Endothelial cell (in vitro differentiated cells): ENCODE data around the gene COQ7. TPM values are rescaled to one million over a fixed set of nuclear protein-coding genes. Genes with fewer than 3 reads are reported as not detected.
A peak's percentile ranks its signal among the peaks of the same experiment; 100 is the strongest.

ENCODE experiments used
- DNase-seq: peaks from one replicate; pipeline ENCODE4 v3.0.0; 2021; ENCODE audit warnings: low spot score
- H3K27ac Mint-ChIP-seq: one replicate; pipeline ENCODE4 v1.8.0; 2021; ENCODE audit warnings: mixed read lengths, inconsistent platforms; ENCODE audit not compliant: unreplicated experiment
- H3K27me3 Mint-ChIP-seq: one replicate; pipeline ENCODE4 v1.8.0; 2021; ENCODE audit warnings: mild to moderate bottlenecking, moderate library complexity, mixed read lengths, inconsistent platforms; ENCODE audit not compliant: unreplicated experiment
- H3K36me3 Mint-ChIP-seq: one replicate; pipeline ENCODE4 v1.8.0; 2021; ENCODE audit warnings: mild to moderate bottlenecking, low read depth, mixed read lengths, inconsistent platforms; ENCODE audit not compliant: unreplicated experiment
- H3K4me1 Mint-ChIP-seq: one replicate; pipeline ENCODE4 v1.8.0; 2021; ENCODE audit warnings: mild to moderate bottlenecking, mixed read lengths, inconsistent platforms; ENCODE audit not compliant: unreplicated experiment
- H3K4me3 Mint-ChIP-seq: one replicate; pipeline ENCODE4 v1.8.0; 2021; ENCODE audit warnings: mild to moderate bottlenecking, mixed read lengths, inconsistent platforms; ENCODE audit not compliant: unreplicated experiment
- H3K9me3 Mint-ChIP-seq: one replicate; pipeline ENCODE4 v1.8.0; 2021; ENCODE audit warnings: mixed read lengths, inconsistent platforms; ENCODE audit not compliant: unreplicated experiment
- total RNA-seq: library from RNA; stranded (reverse); fragmentation: NEBNext Ultra II Directional; extraction: Animal tissue kit (Norgen Biotek cat#: 25700); gene quantifications from one replicate; pipeline ENCODE4 v1.2.1, GENCODE V29; 2021; ENCODE audit not compliant: unreplicated experiment
- TF ChIP-seq, protein P1 (sequence below): fragments of 200-600 bp; sonication (generic); IDR thresholded peaks from one replicate; pipeline ENCODE4 v1.5.0; 2021; ENCODE audit warnings: antibody characterized with exemption; ENCODE audit not compliant: unreplicated experiment

COQ7 gene
- total RNA-seq, 1 donor from 2014 or later = 15.3 TPM

DNA sequence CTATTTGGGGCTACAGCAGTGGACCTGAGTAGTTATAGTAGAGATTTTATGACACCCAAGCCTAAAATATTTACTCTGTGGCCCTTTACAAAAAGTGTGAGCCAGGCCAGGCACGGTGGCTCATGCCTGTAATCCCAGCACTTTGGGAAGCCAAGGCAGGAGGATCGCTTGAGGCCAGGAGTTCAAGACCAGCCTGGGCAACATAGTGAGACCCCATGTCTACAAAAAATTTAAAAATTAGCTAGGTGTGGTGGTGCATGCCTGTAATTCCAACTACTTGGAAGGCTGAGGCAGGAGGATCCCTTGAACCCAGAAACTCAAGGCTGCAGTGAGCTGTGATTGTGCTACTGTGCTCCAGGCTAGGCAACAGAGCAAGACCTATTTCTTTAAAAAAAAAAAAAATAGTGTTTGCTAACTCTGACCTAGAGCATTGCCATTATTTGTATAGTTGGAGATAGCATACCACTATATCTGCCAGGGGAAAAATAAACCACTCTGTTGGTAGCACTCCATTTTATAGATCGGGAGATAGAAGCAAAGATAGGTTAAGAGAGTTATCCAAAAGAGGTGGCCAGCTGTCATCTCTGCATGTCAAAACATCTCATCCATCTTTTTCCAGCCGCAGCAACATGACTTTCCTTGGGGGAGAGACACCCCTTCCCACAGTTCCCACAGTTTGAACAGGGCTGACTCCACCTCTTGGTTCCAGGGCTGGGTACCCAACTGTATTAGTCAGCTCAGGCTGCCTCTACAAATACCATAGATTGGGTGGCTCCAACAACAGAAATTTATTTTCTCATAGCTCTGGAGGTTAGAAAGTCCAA is 43.3 kb downstream of the COQ7 start:
- H3K4me1 Mint-ChIP-seq = peaks cover 17% of the 10 kb centered on the region
- H3K9me3 Mint-ChIP-seq = no peaks in the 10 kb centered on the region
- DNase-seq = no peak
- H3K27ac Mint-ChIP-seq = no peak overlapping the region
- no peak overlapping the region for H3K4me3 Mint-ChIP-seq
- TF ChIP-seq, protein P1, sequence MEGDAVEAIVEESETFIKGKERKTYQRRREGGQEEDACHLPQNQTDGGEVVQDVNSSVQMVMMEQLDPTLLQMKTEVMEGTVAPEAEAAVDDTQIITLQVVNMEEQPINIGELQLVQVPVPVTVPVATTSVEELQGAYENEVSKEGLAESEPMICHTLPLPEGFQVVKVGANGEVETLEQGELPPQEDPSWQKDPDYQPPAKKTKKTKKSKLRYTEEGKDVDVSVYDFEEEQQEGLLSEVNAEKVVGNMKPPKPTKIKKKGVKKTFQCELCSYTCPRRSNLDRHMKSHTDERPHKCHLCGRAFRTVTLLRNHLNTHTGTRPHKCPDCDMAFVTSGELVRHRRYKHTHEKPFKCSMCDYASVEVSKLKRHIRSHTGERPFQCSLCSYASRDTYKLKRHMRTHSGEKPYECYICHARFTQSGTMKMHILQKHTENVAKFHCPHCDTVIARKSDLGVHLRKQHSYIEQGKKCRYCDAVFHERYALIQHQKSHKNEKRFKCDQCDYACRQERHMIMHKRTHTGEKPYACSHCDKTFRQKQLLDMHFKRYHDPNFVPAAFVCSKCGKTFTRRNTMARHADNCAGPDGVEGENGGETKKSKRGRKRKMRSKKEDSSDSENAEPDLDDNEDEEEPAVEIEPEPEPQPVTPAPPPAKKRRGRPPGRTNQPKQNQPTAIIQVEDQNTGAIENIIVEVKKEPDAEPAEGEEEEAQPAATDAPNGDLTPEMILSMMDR = no peak
- H3K27me3 Mint-ChIP-seq = peaks cover 14% of the 10 kb centered on the region
- no peaks in the 10 kb centered on the region for H3K36me3 Mint-ChIP-seq

DNA sequence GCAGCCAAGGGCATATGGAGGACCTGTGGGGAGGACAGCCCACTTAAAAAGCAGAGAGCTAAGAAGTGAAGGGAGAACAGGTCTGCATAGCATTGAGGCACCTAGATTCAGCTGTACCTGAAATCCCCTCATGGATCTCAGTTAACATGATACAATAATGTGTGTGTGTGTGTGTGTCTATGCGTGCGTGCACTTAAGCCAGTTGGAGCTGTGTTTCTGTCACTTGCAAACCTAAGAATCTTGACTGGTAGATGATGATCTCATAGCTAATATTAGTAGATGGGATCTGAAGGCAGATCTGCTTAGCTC is 44.6 kb downstream of the COQ7 start:
- Mint-ChIP-seq H3K27ac (no peak overlapping the region), H3K27me3 (peaks cover 14% of the 10 kb centered on the region), H3K36me3 (peaks cover 5% of the 10 kb centered on the region), H3K4me3 (peak overlapping the region; percentile 18), H3K9me3 (no peaks in the 10 kb centered on the region), H3K4me1 (peaks cover 23% of the 10 kb centered on the region)
- TF ChIP-seq, protein P1 = no peak
- DNase-seq = no peak

DNA sequence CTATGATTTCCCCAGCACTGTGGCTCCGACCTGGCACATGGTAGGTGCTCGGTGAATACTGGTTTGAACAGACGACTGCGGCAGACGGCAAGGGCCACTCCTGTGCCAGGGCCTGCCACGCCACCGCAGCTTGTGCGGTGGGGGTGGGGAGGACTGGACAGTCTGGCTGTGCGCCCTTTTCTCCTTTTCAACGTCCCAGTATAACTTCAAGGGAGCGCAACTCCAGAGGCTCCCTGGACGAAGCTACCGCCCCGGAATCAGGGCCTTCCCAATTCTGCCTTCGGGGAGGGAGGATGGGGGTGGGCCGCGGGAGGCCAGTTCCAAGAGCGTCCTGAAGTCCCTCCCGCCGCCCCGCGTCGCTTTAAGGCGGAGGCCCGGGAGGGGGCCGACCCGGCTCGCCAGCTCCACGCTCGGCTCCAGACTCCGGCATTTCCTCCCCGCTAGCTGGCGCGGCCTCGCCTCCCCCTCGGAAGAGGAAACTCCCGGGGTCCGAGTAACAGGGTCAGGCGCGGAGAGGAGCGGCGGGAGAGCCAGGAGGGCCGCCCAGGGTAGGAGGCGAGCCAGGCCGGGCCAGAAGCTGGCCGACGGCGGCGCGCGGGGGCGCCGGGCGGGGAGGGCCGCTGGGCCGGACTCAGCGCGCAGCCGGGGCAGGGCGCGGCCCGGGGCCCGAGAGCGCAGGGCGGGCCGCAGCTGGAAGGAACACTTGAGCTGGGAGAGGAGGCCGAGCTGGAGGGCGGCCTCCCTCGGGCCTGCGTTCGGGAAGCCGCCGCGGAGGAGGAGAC is 46.4 kb downstream of the COQ7 start, which contains the start of gene ITPRIPL2:
TSS of gene ITPRIPL2 (plus strand) at position 388 of the 782 bp plus-strand sequence. CDS start 498 bp downstream, outside the sequence.
- peaks cover 11% of the 10 kb centered on the region for H3K27me3 Mint-ChIP-seq
- TF ChIP-seq, protein P1 = no peak
- peak within 1 kb of the TSS; percentile 94 for H3K27ac Mint-ChIP-seq
- DNase-seq = peak; percentile 79
- peaks cover 5% of the 10 kb centered on the region for H3K36me3 Mint-ChIP-seq
- H3K9me3 Mint-ChIP-seq = no peaks in the 10 kb centered on the region
- peaks cover 31% of the 10 kb centered on the region for H3K4me1 Mint-ChIP-seq
- H3K4me3 Mint-ChIP-seq = peak within 1 kb of the TSS; percentile 92

DNA sequence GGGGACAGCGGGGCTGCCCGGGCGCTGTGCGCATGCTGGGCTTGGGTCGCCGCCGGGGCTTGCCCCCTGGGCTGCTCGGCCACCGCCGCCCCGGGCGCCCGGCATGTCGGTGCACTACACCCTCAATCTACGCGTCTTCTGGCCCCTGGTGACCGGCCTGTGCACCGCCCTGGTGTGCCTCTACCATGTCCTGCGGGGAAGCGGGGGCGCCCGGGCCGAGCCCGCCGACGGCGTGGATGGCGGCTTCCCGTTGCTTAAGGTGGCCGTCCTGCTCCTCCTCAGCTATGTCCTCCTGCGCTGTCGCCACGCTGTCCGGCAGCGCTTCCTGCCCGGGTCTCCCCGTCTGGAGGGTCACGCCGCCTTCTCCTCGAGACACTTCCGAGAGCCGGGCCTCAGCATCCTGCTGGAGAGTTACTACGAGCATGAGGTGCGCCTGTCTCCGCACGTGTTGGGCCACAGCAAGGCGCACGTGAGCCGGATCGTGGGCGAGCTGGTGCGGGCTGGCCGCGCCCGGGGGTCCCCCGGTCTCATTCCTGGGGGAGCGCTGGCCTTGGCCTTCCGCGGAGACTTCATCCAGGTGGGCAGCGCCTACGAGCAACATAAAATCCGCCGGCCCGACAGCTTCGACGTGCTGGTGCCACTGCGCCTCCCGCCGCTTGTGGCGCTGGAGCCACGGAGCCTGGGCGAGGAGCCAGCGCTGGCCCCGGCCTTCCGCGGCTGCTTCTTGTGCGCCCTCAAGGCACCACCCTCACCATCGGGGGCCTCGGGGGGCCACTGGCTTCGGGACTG is 47.1 kb downstream of the COQ7 start:
- H3K4me1 Mint-ChIP-seq = peaks cover 38% of the 10 kb centered on the region
- H3K4me3 Mint-ChIP-seq = peak overlapping the region; percentile 91
- peak overlapping the region; percentile 31 for H3K27ac Mint-ChIP-seq
- DNase-seq = peak; percentile 68
- peaks cover 10% of the 10 kb centered on the region for H3K27me3 Mint-ChIP-seq
- H3K9me3 Mint-ChIP-seq = no peaks in the 10 kb centered on the region
- peaks cover 8% of the 10 kb centered on the region for H3K36me3 Mint-ChIP-seq
- TF ChIP-seq, protein P1 = no peak
